ENCODE data around the gene SLC22A15. TPM values are rescaled to one million over a fixed set of nuclear protein-coding genes. Genes with fewer than 3 reads are reported as not detected.

The SLC22A15 gene
- total RNA-seq, 1 donor from 2014 or later: 0.32 TPM

DNA sequence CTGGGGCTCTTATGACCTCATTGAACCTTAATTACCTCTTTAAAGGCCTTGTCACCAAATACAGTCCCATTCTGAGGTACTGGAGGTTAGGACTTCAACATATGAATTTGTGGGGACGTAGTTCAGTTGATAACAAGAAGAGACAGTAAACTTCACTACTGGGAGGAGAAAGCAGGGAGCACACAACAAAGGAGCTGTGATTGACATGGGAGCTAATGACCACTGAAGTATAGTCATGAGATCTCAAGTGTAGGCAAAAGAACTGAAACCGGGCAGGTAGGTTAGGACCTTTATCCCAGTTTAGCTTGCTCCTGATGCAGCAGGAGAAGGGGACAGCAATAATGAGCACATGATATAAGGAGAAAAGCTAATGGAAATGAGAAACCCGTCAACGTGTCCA is 123.1 kb downstream of the SLC22A15 start:
- intact Hi-C loops (cut with micrococcal nuclease): no loop called here

- intact Hi-C loops (cut with micrococcal nuclease): no loop called here
Measured at GRCh38 chr1:116099919-116100318, 123.6 kb downstream of the SLC22A15 start.

GRCh38 chr1:116104667-116105066 is 128.4 kb downstream of the SLC22A15 start:
- intact Hi-C loops (cut with micrococcal nuclease): no loop called here

- intact Hi-C loops (cut with micrococcal nuclease): no loop called here
Measured at GRCh38 chr1:116105996-116106395, 129.7 kb downstream of the SLC22A15 start.

GRCh38 chr1:116106646-116107045 is 130.3 kb downstream of the SLC22A15 start:
- intact Hi-C loops (cut with micrococcal nuclease): no loop called here

- intact Hi-C loops (cut with micrococcal nuclease): no loop called here
Measured at GRCh38 chr1:116107371-116107770, 131.1 kb downstream of the SLC22A15 start.

GRCh38 chr1:116110567-116111523 is 134.5 kb downstream of the SLC22A15 start, which contains the start of gene MAB21L3:
Gene MAB21L3, plus strand, starts transcription at chr1:116111399. Its CDS starts 1,217 bp downstream, at chr1:116112616.
- intact Hi-C loops (cut with micrococcal nuclease): no loop called here

- intact Hi-C loops (cut with micrococcal nuclease): no loop called here
Measured at GRCh38 chr1:116111524-116112021, 135.3 kb downstream of the SLC22A15 start.

GRCh38 chr1:116112388-116113140 is 136.3 kb downstream of the SLC22A15 start:
- intact Hi-C loops (cut with micrococcal nuclease): no loop called here

GRCh38 chr1:116113615-116114014 is 137.3 kb downstream of the SLC22A15 start:
- intact Hi-C loops (cut with micrococcal nuclease): no loop called here

DNA sequence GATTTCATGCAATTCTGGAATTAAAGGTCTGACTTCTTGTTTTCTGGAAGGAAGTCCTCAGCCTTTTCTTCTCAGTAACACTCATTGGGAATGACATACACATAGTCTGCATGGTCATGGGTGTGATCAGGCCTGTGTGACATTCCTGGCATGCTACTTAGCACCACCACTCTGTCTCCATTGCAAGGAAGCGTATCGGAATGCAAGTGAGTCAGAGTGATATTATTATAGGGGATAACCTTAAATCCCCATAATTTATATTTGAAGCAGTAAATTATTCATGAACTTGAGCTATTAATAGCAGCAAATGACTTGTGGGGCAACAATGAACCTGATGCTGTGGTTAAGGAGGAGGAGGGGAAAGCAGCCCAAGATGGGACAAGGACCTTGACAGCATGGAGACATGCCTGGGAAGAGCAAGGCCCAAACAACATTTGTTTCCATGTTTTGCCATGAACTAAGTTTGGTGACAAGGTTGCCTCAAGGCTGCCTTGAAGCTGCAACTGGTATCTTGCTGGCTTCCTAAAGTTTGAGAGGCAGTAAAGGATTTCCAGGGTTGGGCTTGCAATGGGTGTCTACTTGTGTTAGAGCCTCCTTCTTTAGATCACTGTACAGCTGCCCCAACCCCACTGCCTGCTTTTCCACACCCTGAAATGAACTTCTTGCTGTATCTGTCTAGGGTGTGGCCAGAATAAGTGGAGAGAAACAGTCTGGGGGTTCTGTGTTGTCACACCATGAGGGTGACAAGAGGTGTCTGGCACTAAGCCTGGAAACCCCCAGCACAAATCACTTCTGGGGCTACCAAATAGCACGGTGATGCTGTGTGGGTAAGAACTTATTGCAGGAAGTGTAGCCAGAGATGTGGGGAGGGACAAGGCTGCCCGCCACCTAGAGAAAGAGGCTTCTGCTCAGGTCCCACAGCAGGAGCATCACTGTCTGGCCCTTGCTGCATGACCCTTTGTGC is 139.4 kb downstream of the SLC22A15 start:
- intact Hi-C loops (cut with micrococcal nuclease): no loop called here

GRCh38 chr1:116118471-116118870 is 142.2 kb downstream of the SLC22A15 start:
- intact Hi-C loops (cut with micrococcal nuclease): no loop called here

Other genes with a start within 250 kb of the SLC22A15 start
- not detected in 2 replicates for gene CASQ2, start 207.8 kb upstream of the SLC22A15 start, total RNA-seq
- not detected in 2 replicates for gene NHLH2, start 135.4 kb upstream of the SLC22A15 start, total RNA-seq
- gene MAB21L3, start 134.9 kb downstream of the SLC22A15 start, total RNA-seq: not detected in 2 replicates

Data from T-helper 2 cell treated with Interferon-gamma antibody and Interleukin-4, amounts not matched to agents 100 ng/mL and 5 ng/mL, for 36 hours (primary cell).